ENCODE results near the gene AKIRIN2. TPM values are rescaled to one million over a fixed set of nuclear protein-coding genes. Genes with fewer than 3 reads are reported as not detected.

The AKIRIN2 gene
- polyA plus RNA-seq, 5 donors: 63.4 to 72.5 (median 66.7) TPM

DNA sequence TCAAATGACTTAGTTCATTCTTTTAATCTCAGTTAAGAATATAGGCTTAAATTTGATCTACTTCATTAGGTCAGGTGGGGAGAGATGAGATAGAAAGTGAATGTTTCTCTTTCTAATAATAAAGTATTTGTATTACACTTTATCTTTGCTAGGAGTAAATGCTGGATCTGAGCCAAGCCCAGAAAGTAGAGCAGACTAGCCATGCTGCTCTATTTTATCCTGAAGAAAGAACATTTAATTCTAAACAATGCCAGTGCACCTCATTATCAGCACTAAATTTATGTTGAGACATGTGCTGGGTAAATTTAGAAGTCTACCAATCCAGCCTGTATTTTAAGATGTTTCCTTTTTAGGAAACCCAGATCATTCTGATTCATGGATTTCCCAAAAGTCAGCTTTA is 43.5 kb downstream of the AKIRIN2 start:
- no peak for DNase-seq

DNA sequence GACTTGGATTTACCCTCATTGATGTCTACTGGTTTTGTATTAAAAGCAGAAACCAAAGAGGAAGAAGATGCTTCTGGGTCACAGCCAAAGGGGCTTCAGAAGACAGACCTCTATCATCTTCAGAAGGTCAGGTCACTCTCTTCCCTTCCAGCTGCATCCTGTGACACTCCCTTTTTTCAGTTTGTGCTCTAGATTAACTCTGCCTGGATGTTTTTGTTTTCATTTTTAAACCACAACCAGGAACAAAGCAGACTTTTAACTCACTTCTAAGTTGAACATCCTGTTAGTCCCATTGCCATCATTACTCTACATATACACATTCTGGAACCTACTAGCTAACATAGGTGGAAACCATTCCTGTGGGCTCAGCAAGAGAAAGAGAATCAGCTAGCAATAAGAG is 45.2 kb downstream of the AKIRIN2 start:
- DNase-seq: no peak

DNA sequence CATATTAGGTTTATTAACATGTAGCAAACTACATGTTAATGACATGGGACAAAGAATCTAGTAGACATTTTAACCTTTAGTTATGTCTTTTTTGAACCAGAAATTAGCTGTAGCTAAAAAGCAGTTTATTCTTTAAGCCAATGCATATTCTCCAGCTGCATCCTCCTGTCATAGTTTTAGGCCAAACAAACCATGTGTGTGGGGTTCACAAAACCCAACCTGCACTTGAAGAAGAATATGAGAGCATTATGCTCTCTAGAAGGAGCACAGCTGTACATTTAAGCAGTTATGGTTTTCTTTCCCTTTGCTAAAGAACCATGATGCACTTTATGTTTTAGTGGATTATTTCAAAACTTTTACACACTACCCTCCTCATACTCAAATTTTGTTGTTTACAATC is 46.2 kb downstream of the AKIRIN2 start:
- DNase-seq: no peak

DNA sequence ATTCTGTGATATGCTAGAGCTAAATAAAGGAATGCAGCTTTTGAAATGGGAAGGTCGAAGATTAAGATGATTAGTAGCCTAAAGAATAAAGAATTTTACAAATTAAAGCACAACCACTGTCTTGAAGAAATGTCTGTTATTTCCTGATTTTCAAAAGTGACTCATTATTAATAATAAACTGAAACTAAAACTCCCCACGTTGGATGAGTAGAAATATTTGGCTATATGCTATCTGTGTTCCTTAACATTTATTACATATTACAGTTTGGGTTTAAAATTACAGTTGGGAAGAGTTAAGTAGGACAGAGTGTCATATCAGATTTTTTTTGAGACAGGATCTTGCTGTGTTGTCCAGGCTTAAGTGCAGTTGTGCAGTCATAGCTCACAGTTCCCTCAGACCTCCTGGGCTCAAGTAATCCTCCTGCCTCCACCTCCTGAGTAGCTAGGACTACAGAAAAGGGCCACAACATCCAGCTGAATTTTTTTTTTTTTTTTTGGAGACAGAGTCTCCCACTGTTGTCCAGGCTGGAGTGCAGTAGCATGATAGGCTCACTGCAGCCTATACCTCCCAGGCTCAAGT is 47.1 kb downstream of the AKIRIN2 start:
- no peak for DNase-seq

DNA sequence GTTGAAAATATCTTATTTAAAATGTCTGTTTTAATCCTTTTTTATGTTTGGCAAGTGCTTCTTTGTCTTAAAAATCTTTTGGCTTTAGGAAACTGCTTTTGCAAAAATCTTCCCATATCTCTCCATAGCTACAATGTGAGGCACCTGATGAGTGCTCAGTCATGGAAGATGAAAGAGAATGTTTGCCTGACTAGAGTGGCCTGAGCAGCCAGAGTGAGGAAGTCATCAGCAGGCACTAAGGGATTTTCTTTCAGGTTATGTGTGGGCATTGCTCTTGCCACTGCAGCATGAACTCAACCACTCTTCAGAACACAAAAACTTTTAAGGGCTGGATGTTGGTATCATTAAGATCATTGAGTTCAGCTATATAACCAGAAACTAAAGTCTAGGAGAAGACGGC is 47.9 kb downstream of the AKIRIN2 start:
- DNase-seq: no peak

DNA sequence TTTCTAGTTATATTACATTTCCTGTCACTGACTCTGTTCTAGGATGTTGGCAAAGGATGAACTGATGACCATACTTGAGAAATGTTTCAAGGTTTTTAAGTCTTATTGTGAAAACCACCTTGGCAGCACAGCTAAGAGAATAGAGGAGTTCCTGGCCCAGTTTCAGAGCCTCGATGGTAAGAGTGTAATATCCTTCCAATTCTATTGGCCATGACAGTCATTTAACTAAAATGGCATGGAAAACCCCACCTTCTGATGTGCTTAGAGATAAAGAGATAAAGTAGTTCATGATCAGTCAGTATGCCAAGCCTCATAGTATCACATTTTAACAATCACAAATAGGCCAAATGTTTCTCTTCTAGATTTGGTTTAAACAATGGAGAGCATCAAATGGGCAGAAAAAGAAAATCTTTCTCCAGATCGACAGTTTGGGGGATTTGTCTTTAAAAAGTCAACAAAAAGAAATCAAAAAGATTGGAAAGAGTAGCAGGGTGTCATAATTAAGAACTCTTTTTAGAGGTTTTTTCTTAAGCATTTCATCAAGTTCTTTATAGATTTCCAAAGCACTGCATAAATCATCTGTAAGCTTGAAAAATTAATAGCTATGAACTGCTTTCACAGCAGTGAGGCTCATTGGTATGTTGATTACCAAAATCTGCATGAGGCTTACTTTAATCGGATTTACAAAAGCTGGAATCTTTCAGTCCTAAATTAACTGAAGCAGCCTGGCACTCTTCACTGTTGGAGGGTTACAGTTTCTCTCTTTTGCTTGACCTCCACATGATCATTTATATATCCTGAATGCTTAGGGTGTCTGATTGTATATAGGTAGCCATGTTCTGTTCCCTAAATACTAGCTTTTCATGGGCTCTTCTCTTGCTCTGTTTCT is 48.7 kb downstream of the AKIRIN2 start:
- no peak for DNase-seq

DNA sequence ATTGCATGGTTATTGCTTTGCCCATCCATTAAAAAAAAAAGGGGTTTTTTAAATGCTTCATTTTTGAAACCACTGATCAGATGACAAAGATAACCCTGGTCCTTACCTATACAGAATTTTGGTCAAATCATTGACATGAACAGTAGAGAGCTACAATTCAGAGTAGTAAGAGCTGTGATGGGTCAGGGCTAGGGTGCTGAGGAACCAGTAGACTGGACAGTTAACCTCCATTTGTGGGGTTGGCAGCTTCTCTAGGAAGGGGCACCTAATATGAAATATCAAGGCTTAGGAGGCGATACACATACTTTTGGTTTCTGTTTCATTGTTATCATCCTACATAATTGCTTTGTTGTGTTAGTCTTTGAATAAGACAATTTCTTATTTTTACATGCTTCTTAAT is 57.0 kb downstream of the AKIRIN2 start:
- DNase-seq: no peak

DNA sequence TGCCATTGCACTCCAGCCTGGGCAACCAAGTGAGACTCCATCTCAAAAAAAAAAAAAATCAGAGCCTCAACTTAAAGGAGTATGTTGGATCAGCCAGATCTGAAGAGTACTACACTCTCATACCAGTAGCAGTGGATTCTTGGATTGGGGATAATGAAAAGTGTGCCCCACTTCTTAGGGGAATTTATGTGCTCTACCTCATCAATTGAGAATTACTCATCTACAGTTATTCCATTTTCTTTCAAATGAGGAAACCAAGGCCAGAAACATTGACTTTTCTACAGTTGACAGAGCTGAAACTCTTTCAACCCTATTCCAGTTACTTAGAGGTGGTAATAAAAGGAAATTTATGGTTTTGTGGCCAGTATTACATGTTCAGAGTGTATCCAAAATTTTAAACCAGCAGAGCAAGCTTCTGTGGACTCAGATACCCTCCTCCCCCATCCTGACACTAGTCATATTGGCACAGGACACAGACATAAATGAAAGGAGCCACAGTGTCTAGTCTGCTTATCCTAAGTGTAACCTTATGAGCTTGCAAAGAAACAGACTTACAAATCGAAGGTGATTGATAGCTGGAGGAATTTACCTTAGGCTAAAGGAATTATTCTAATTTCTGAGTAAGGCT is 60.9 kb downstream of the AKIRIN2 start:
- DNase-seq: no peak

DNA sequence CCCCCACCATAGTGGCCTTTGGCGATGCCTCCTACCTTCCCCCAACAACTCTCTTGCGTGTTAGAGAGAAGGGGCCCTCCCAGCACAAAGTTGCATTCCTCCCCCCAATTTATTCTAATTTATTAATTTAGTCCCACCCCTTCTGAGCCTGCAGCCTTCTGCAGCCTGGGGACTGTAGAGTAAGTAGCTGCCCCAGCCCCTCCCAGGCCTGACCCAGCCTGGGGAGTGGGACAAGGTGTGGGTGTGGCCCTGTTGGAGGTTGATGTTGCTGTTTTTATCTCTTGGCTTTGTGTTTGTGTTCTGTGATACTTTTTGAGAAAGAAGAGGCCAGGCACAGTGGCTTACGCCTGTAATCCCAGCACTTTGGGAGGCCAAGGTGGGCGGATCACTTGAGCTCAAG is 62.7 kb downstream of the AKIRIN2 start:
- DNase-seq: no peak

DNA sequence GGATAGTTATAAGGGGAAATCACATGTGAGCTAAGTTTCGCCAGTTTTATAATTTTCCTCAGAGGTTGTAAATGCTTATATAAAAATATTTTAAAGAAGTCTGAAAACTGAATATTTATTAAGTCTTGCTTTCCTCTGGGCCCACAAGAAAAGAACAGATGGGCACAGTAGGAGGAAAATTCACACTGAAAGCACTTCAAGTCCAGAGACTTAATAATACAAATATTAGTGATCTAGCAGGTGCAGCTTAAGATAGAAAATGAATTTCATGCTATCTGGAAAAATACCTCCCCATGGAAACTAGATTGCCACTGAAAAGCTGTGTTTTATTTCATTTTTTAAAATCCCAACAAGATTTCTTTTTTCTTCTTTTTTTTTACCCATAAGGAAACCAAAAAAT is 64.9 kb downstream of the AKIRIN2 start:
- DNase-seq: no peak

DNA sequence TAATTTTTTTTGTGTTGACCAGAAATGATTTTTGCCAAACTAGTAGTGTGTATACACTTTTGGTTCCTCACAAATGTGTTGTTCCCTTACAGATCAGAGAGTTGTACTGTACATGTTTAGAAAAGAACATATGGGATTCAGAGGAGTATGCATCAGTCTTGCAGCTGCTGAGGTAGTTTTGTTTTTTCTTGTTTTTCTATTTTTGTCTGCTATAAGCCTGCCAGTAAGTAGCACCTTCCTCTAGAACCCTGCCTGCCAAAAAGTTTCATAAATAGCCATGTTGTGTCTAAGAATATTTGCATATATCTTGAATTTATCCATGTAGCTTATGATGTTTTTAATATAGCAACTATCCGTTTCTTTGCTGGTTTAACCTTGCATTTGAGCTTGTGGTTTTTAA is 65.7 kb downstream of the AKIRIN2 start:
- no peak for DNase-seq

DNA sequence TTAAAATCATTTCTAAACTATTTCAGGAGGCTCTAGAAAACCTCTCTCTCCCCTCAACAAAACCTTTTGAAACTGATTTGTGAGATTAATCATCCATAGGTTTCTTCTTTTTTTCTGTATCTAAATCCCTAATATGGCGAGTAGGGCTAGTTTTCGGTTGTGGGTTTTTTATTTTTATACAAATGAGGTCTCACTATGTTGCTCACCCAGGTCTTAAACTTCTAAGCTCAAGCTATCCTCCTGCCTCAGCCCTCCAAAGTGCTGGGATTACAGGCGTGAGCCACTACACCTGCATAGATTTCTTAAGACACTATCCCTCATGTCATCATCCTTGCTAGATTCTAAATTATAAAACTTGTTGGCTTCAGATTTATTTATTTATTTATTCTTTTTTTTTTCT is 68.2 kb downstream of the AKIRIN2 start:
- DNase-seq: no peak

DNA sequence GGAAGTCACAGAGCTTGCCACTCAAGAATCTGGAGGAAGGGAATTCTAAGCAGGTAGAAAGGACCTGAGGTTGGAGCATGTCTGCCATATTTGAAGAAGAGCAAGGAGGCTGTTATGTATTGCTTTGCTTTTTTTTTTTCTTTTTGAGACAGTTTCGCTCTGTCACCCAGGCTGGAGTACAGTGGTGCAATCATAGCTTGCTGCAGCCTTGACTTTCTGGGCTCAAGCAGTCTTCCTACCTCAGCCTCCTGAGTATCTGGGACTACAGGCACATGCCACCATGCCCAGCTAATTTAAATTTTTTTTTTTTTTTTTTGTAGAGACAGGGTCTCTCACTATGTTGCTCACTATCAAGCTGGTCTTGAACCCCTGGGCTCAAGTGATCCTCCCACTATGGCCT is 71.3 kb downstream of the AKIRIN2 start:
- no peak for DNase-seq

DNA sequence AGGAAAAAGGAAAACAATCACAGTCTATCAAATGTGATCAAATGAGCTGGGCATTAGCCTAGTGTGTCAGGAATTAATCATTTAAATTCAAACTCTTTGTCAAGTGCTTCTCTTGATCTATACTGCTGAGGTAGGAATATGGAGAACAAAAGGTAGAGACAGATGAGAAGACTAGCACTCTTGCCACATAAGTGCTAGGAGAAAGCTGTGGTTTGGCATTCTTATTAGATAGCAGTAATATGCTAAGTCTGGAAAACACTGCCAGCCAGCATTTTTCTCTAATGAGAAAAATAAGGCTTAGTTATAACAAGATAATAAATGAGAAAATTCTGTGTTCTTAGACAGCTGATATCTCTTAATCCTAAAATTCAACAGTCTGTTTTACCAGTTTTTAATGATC is 73.2 kb downstream of the AKIRIN2 start:
- no peak for DNase-seq

DNA sequence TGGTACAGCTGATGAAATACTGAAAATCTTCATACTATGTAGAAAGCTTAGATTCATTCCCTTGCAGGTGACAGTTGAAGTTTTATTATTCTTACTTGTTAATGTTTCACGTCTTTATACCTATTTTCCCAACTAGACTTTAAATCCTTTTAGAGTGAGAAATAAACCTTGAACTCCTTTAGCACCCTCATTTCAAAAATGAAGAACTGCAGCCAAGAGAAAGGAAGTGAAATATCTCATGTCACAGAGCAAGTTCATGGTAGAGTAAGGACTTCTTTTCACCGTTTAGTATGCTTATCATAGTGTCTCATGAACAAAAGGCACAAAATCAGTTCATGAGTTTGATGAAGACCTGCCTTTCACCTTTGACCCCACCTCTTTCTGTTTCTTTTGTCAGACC is 73.6 kb downstream of the AKIRIN2 start:
- DNase-seq: no peak

Other genes with a start within 250 kb of the AKIRIN2 start
- 10 to 100 TPM; 48.1 to 68.0 (median 63.3) TPM for gene SLC35A1, start 229.3 kb downstream of the AKIRIN2 start, polyA plus RNA-seq (ENCODE audit: insufficient read depth in 1 of 5, insufficient read length in 5 of 5, low replicate concordance in 1 of 5)
- 10 to 100 TPM; 60.4 to 80.8 (median 69.5) TPM for gene RARS2, start 112.2 kb downstream of the AKIRIN2 start, polyA plus RNA-seq (ENCODE audit: insufficient read depth in 1 of 5, insufficient read length in 5 of 5, low replicate concordance in 1 of 5)
- 10 to 100 TPM; 28.1 to 51.4 (median 43.1) TPM for gene ORC3, start 112.1 kb downstream of the AKIRIN2 start, polyA plus RNA-seq (ENCODE audit: insufficient read depth in 1 of 5, insufficient read length in 5 of 5, low replicate concordance in 1 of 5)

Data from right lung (tissue), 5 donors.